ENCODE results near the gene RD3L. TPM values are rescaled to one million over a fixed set of nuclear protein-coding genes. Genes with fewer than 3 reads are reported as not detected.

Gene RD3L
- total and polyA plus RNA-seq, 2 experiments from 2014 or later = not detected

- Histone ChIP-seq H3K9ac (no peak overlapping the region), H3K4me2 (ENCODE audit: unreplicated experiment) (no peak overlapping the region), H3K36me3 (ENCODE audit: low read depth) (peaks cover 29% of the 10 kb centered on the region; the same call in 1 of the 2 replicates), H3K27me3 (replicated peaks; ENCODE audit: insufficient read depth) (no peaks in the 10 kb centered on the region), H3K79me2 (ENCODE audit: insufficient read depth) (peaks cover 74% of the 10 kb centered on the region), H3F3A (ENCODE audit: insufficient read depth) (peaks cover 10% of the 10 kb centered on the region; the same call in 1 of the 2 replicates), H3K9me3 (ENCODE audit: low read depth) (no peaks in the 10 kb centered on the region), H4K20me1 (ENCODE audit: insufficient read depth) (no peaks in the 10 kb centered on the region), H3K27ac (no peak overlapping the region), H3K9me2 (ENCODE audit: insufficient read depth) (no peaks in the 10 kb centered on the region), H3K4me1 (ENCODE audit: insufficient read depth) (peaks cover 7% of the 10 kb centered on the region; the same call in 1 of the 2 replicates), H2AFZ (no peak overlapping the region), H3K4me3 (no peak overlapping the region)
- in situ Hi-C loops (cut with MboI) = no loop called here
- DNase-seq = no peak
- no peak for TF ChIP-seq EZH2phosphoT487 (IDR thresholded peaks at IDR 0.05; ENCODE audit: insufficient read depth, low read depth)
- TF ChIP-seq EZH2 (IDR thresholded peaks at IDR 0.05; ENCODE audit: insufficient read depth, poor library complexity, severe bottlenecking) = no peak
- WGBS, 2 experiments (ENCODE audit: low coverage in 1 of 2, low lambda C conversion rate in 2 of 2, missing lambda C conversion rate in 2 of 2) = 82 to 85% methylated on average over 14 of the region's 14 CpGs
Observed at GRCh38 chr14:103916636-103917262, 25.6 kb downstream of the RD3L start.

- no peak for DNase-seq
- peaks cover 16% of the 10 kb centered on the region; the same call in 1 of the 2 replicates for H3F3A ChIP-seq (ENCODE audit: insufficient read depth)
Observed at GRCh38 chr14:103915616-103916015, 26.7 kb downstream of the RD3L start.

GRCh38 chr14:103910984-103911383, 31.3 kb downstream of the RD3L start:
- no peak overlapping the region for H3K4me3 ChIP-seq
- H4K20me1 ChIP-seq (ENCODE audit: insufficient read depth) = no peaks in the 10 kb centered on the region
- no peak overlapping the region for H3K9ac ChIP-seq
- 67 to 93% methylated on average over 3 to 6 of the region's 6 CpGs for whole genome bisulfite sequencing, 2 experiments (ENCODE audit: low coverage in 1 of 2, low lambda C conversion rate in 2 of 2, missing lambda C conversion rate in 2 of 2)
- H3K27ac ChIP-seq = no peak overlapping the region
- in situ Hi-C loops (cut with MboI) = no loop called here
- H3K4me1 ChIP-seq (ENCODE audit: insufficient read depth) = no peaks in the 10 kb centered on the region
- no peak overlapping the region for H3K4me2 ChIP-seq (ENCODE audit: unreplicated experiment)
- peaks cover 26% of the 10 kb centered on the region; the same call in 1 of the 2 replicates for H3K36me3 ChIP-seq (ENCODE audit: low read depth)
- no peaks in the 10 kb centered on the region for H3K9me3 ChIP-seq (ENCODE audit: low read depth)
- TF ChIP-seq EZH2phosphoT487 (IDR thresholded peaks at IDR 0.05; ENCODE audit: insufficient read depth, low read depth) (no peak), EZH2 (IDR thresholded peaks at IDR 0.05; ENCODE audit: insufficient read depth, poor library complexity, severe bottlenecking) (no peak)
- no peak for DNase-seq
- no peak overlapping the region for H2AFZ ChIP-seq
- no peaks in the 10 kb centered on the region for H3K27me3 ChIP-seq (replicated peaks; ENCODE audit: insufficient read depth)
- H3K79me2 ChIP-seq (ENCODE audit: insufficient read depth) = peaks cover 21% of the 10 kb centered on the region
- peaks cover 16% of the 10 kb centered on the region; the same call in 1 of the 2 replicates for H3F3A ChIP-seq (ENCODE audit: insufficient read depth)
- H3K9me2 ChIP-seq (ENCODE audit: insufficient read depth) = no peaks in the 10 kb centered on the region

More at GRCh38 chr14:103915616-103916015, 26.7 kb downstream of the RD3L start:
- Histone ChIP-seq H3K4me3 (no peak overlapping the region), H3K9me2 (ENCODE audit: insufficient read depth) (no peaks in the 10 kb centered on the region), H3K4me1 (ENCODE audit: insufficient read depth) (peaks cover 6% of the 10 kb centered on the region; the same call in 1 of the 2 replicates), H4K20me1 (ENCODE audit: insufficient read depth) (no peaks in the 10 kb centered on the region), H3K9ac (no peak overlapping the region), H3K27me3 (replicated peaks; ENCODE audit: insufficient read depth) (no peaks in the 10 kb centered on the region), H3K79me2 (ENCODE audit: insufficient read depth) (peaks cover 67% of the 10 kb centered on the region), H3K4me2 (ENCODE audit: unreplicated experiment) (no peak overlapping the region), H3K27ac (no peak overlapping the region), H2AFZ (no peak overlapping the region), H3K36me3 (ENCODE audit: low read depth) (peaks cover 31% of the 10 kb centered on the region; the same call in 1 of the 2 replicates), H3K9me3 (ENCODE audit: low read depth) (no peaks in the 10 kb centered on the region)
- in situ Hi-C loops (cut with MboI) = no loop called here
- TF ChIP-seq EZH2phosphoT487 (IDR thresholded peaks at IDR 0.05; ENCODE audit: insufficient read depth, low read depth) = no peak
- TF ChIP-seq EZH2 (IDR thresholded peaks at IDR 0.05; ENCODE audit: insufficient read depth, poor library complexity, severe bottlenecking) = no peak
- 82 to 84% methylated on average over 5 to 6 of the region's 6 CpGs for WGBS, 2 experiments (ENCODE audit: low coverage in 1 of 2, low lambda C conversion rate in 2 of 2, missing lambda C conversion rate in 2 of 2)

DNA sequence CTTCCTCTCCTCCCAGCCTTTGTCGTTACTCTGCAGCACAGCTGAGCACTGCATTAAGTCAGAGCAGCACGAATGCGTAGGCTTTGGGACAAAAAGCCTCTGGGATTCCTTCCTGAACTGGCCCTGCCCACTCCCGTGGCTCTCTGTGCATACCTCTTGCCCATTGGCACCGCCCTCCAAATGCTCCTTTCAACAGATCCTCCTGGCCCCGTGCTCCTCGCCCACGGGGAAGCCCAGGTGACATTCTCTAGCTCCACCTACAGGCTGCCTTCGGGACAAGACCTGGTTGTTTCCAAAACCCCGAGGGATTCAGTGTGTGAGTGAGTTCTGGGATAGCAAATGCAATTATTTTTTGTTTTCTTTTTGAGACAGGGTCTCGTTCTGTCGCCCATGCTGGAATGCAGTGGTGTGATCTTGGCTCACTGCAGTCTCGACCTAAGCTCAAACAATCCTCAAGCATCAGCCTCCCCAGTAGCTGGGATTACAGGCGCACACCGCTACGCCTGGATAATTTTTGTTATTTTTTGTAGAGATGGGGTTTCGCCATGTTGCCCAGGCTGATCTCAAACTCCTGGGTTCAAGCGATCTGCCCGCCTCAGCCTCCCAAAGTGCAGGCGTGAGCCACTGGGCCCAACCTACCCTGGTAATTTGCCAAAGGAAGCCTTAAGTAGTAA, 31.9 kb downstream of the RD3L start:
- Histone ChIP-seq H3K4me2 (ENCODE audit: unreplicated experiment) (no peak overlapping the region), H3K9me3 (ENCODE audit: low read depth) (no peaks in the 10 kb centered on the region), H2AFZ (peak overlapping the region; percentile 31; the same call in 1 of the 2 replicates), H3K79me2 (ENCODE audit: insufficient read depth) (peaks cover 15% of the 10 kb centered on the region; the same call in 1 of the 2 replicates), H3K9me2 (ENCODE audit: insufficient read depth) (no peaks in the 10 kb centered on the region), H3F3A (ENCODE audit: insufficient read depth) (peaks cover 16% of the 10 kb centered on the region; the same call in 1 of the 2 replicates), H3K9ac (no peak overlapping the region), H3K36me3 (ENCODE audit: low read depth) (peaks cover 26% of the 10 kb centered on the region; the same call in 1 of the 2 replicates), H3K27ac (no peak overlapping the region), H3K4me3 (no peak overlapping the region), H3K4me1 (ENCODE audit: insufficient read depth) (no peaks in the 10 kb centered on the region), H3K27me3 (replicated peaks; ENCODE audit: insufficient read depth) (no peaks in the 10 kb centered on the region), H4K20me1 (ENCODE audit: insufficient read depth) (no peaks in the 10 kb centered on the region)
- 36 to 37% methylated on average over 20 of the region's 20 CpGs for WGBS, 2 experiments (ENCODE audit: low coverage in 1 of 2, low lambda C conversion rate in 2 of 2, missing lambda C conversion rate in 2 of 2)
- TF ChIP-seq EZH2phosphoT487 (IDR thresholded peaks at IDR 0.05; ENCODE audit: insufficient read depth, low read depth) (no peak), EZH2 (IDR thresholded peaks at IDR 0.05; ENCODE audit: insufficient read depth, poor library complexity, severe bottlenecking) (no peak)
- peak; percentile 81 for DNase-seq
- in situ Hi-C loops (cut with MboI) = no loop called here
